ENCODE results near the gene CMTR1.

Gene CMTR1

GRCh38 chr6:37438930-37439329 lies 5.9 kb downstream of the CMTR1 start:
- no peak for TF ChIP-seq CTCF (IDR thresholded peaks at IDR 0.05)

- no peak for TF ChIP-seq CTCF (IDR thresholded peaks at IDR 0.05)
Measured at GRCh38 chr6:37441651-37442050, 8.6 kb downstream of the CMTR1 start.

- no peak for TF ChIP-seq CTCF (IDR thresholded peaks at IDR 0.05)
Measured at GRCh38 chr6:37442416-37443215, 9.6 kb downstream of the CMTR1 start.

GRCh38 chr6:37449984-37450383 lies 17.0 kb downstream of the CMTR1 start:
- no peak for TF ChIP-seq CTCF (IDR thresholded peaks at IDR 0.05)

GRCh38 chr6:37451441-37452193 lies 18.6 kb downstream of the CMTR1 start:
- no peak for TF ChIP-seq CTCF (IDR thresholded peaks at IDR 0.05)

GRCh38 chr6:37452522-37452921 lies 19.5 kb downstream of the CMTR1 start:
- no peak for TF ChIP-seq CTCF (IDR thresholded peaks at IDR 0.05)

- TF ChIP-seq CTCF (IDR thresholded peaks at IDR 0.05), result no peak
Measured at GRCh38 chr6:37454420-37455140, 21.6 kb downstream of the CMTR1 start.

Data from LNCAP (cell line).